Measurements from ENCODE around the gene NKTR. TPM values are rescaled to one million over a fixed set of nuclear protein-coding genes. Genes with fewer than 3 reads are reported as not detected.

Gene NKTR
- total RNA-seq, 1 experiment from 2014 or later: 79.8 TPM

GRCh38 chr3:42688016-42688415, 87.5 kb downstream of the NKTR start:
- Histone ChIP-seq H3T11ph (ENCODE audit: low read length) (no peak overlapping the region), H3K79me1 (ENCODE audit: insufficient read depth, low read depth, low read length, poor library complexity, severe bottlenecking) (no peaks in the 10 kb centered on the region), H2BK120ac (ENCODE audit: low read depth, low read length, poor library complexity, severe bottlenecking) (no peak overlapping the region), H2AK5ac (ENCODE audit: insufficient read length, low read length) (no peak overlapping the region), H2BK20ac (ENCODE audit: low read depth, low read length, poor library complexity, severe bottlenecking) (no peak overlapping the region), H3K56ac (ENCODE audit: insufficient read length, low read depth, low read length) (no peak overlapping the region), H3K14ac (ENCODE audit: insufficient read depth, low read length) (no peak overlapping the region), H3K4me2 (ENCODE audit: insufficient read depth, insufficient read length, low read length) (no peak overlapping the region), H3K4me1 (ENCODE audit: insufficient read depth, low read length) (no peaks in the 10 kb centered on the region; the same call in 1 of the 2 replicates), H3K4ac (ENCODE audit: low read depth, low read length) (no peak overlapping the region), H3K23ac (ENCODE audit: insufficient read length, low read depth, low read length) (no peak overlapping the region), H2BK5ac (ENCODE audit: insufficient read length, low read length) (no peak overlapping the region), H4K8ac (replicated peaks; ENCODE audit: insufficient read length, low read depth, low read length) (no peak overlapping the region), H3K9ac (ENCODE audit: extremely low read depth, insufficient read length, low read length) (no peak overlapping the region), H2BK12ac (ENCODE audit: insufficient read length, low read depth, low read length) (no peak overlapping the region), H4K91ac (ENCODE audit: insufficient read length, low read depth, low read length) (no peak overlapping the region), H2AFZ (ENCODE audit: low read length) (no peak overlapping the region), H3K18ac (ENCODE audit: insufficient read length, low read depth, low read length) (no peak overlapping the region), H3K23me2 (ENCODE audit: insufficient read length, low read depth, low read length, poor library complexity, severe bottlenecking) (no peaks in the 10 kb centered on the region), H3K27me3 (ENCODE audit: insufficient read depth, low read length) (no peaks in the 10 kb centered on the region; the same call in 1 of the 2 replicates), H4K5ac (ENCODE audit: insufficient read length, low read depth, low read length) (no peak overlapping the region), H3K9me3 (ENCODE audit: control insufficient read depth, low read depth, low read length) (no peaks in the 10 kb centered on the region), H3K27ac (ENCODE audit: insufficient read length, low read depth, low read length) (no peak overlapping the region), H4K20me1 (ENCODE audit: control insufficient read depth, insufficient read depth, insufficient read length) (no peaks in the 10 kb centered on the region), H2BK15ac (ENCODE audit: low read depth, low read length) (no peak overlapping the region), H3K79me2 (ENCODE audit: insufficient read depth, low read length) (no peaks in the 10 kb centered on the region)
- H3K36me3 Mint-ChIP-seq (ENCODE audit: insufficient read depth in 1 of 3, low read depth in 3 of 3): no peaks in the 10 kb centered on the region; a peak in 1 of 7 replicates
- peaks cover 12% of the 10 kb centered on the region for H3K27me3 Mint-ChIP-seq (ENCODE audit: low read depth)
- no peaks in the 10 kb centered on the region for H3K9me3 Mint-ChIP-seq
- no peak overlapping the region for H3K27ac Mint-ChIP-seq
- DNase-seq: no peak
- WGBS (ENCODE audit: extremely low coverage, insufficient read length, low lambda C conversion rate): no CpG with 5 or more reads among the region's 15 CpGs
- TF ChIP-seq CTCF (conservative IDR thresholded peaks at IDR 0.05): no peak
- no peak overlapping the region for H3K4me3 Mint-ChIP-seq
- H3K4me1 Mint-ChIP-seq: peaks cover 20 to 27% of the 10 kb centered on the region in 2 experiments

All from H9 (cell line).